SK-N-SH treated with all-trans-retinoic acid at 6 μM for 48 hours (cell line): ENCODE measurements around the gene ZNF503.

ENCODE experiments used
- ARNTL ChIP-seq: fragments of 450-650 bp; formaldehyde crosslinking; IDR thresholded peaks from 2 replicates; pipeline ENCODE4 v1.5.0; 2020; ENCODE audit warnings: low read depth, mild to moderate bottlenecking, moderate library complexity, borderline replicate concordance
- ESRRG ChIP-seq: fragments of 250-450 bp; sonication (Bioruptor Pico); IDR thresholded peaks from 2 replicates; pipeline ENCODE4 v1.6.1; 2021; ENCODE audit warnings: mild to moderate bottlenecking
- GLIS3 ChIP-seq: fragments of 250-450 bp; sonication (Bioruptor Pico); IDR thresholded peaks from 2 replicates; pipeline ENCODE4 v1.5.0; 2020; ENCODE audit warnings: mild to moderate bottlenecking, moderate library complexity
- ISL1 ChIP-seq: fragments of 250-450 bp; sonication (Bioruptor Pico); IDR thresholded peaks from 2 replicates; pipeline ENCODE4 v2.1.2; 2022; ENCODE audit warnings: mild to moderate bottlenecking, moderate library complexity
- PPARA ChIP-seq: fragments of 250-450 bp; sonication (Bioruptor Pico); IDR thresholded peaks from 2 replicates; pipeline ENCODE4 v1.5.0; 2020; ENCODE audit warnings: mild to moderate bottlenecking, borderline replicate concordance
- RARB ChIP-seq: fragments of 250-450 bp; sonication (Bioruptor Pico); IDR thresholded peaks from 2 replicates; pipeline ENCODE4 v1.8.0; 2021; ENCODE audit warnings: mild to moderate bottlenecking, moderate library complexity
- ZC3H10 ChIP-seq: fragments of 250-450 bp; sonication (Bioruptor Pico); IDR thresholded peaks from 2 replicates; pipeline ENCODE4 v1.5.1; 2021; ENCODE audit warnings: mild to moderate bottlenecking, moderate library complexity
- ZFP3 ChIP-seq: fragments of 250-450 bp; sonication (Bioruptor Pico); IDR thresholded peaks from 2 replicates; pipeline ENCODE4 v1.5.0; 2020; ENCODE audit warnings: mild to moderate bottlenecking, moderate library complexity
- ZFP30 ChIP-seq: fragments of 450-650 bp; formaldehyde crosslinking; IDR thresholded peaks from 2 replicates; pipeline ENCODE4 v1.5.0; 2022; ENCODE audit warnings: mild to moderate bottlenecking, moderate library complexity
- ZNF70 ChIP-seq: fragments of 450-650 bp; formaldehyde crosslinking; IDR thresholded peaks from 2 replicates; pipeline ENCODE4 v1.5.0; 2020; ENCODE audit warnings: mild to moderate bottlenecking, moderate library complexity
- TF ChIP-seq, protein P1 (sequence below): fragments of 250-450 bp; sonication (Bioruptor Pico); IDR thresholded peaks from 2 replicates; pipeline ENCODE4 v1.5.0; 2020; ENCODE audit warnings: mild to moderate bottlenecking, moderate library complexity
- TF ChIP-seq, protein P2 (sequence below): fragments of 250-450 bp; sonication (Bioruptor Pico); IDR thresholded peaks from 2 replicates; pipeline ENCODE4 v1.5.1; 2020; ENCODE audit warnings: low read depth, mild to moderate bottlenecking, moderate library complexity
- TF ChIP-seq, protein P3 (sequence below): fragments of 250-450 bp; sonication (Bioruptor Pico); IDR thresholded peaks from 2 replicates; pipeline ENCODE4 v1.8.0; 2020; ENCODE audit warnings: mild to moderate bottlenecking, moderate library complexity, borderline replicate concordance

GRCh38 chr10:75440271-75440793, 38.8 kb upstream of the ZNF503 start:
- TF ChIP-seq, protein P1, sequence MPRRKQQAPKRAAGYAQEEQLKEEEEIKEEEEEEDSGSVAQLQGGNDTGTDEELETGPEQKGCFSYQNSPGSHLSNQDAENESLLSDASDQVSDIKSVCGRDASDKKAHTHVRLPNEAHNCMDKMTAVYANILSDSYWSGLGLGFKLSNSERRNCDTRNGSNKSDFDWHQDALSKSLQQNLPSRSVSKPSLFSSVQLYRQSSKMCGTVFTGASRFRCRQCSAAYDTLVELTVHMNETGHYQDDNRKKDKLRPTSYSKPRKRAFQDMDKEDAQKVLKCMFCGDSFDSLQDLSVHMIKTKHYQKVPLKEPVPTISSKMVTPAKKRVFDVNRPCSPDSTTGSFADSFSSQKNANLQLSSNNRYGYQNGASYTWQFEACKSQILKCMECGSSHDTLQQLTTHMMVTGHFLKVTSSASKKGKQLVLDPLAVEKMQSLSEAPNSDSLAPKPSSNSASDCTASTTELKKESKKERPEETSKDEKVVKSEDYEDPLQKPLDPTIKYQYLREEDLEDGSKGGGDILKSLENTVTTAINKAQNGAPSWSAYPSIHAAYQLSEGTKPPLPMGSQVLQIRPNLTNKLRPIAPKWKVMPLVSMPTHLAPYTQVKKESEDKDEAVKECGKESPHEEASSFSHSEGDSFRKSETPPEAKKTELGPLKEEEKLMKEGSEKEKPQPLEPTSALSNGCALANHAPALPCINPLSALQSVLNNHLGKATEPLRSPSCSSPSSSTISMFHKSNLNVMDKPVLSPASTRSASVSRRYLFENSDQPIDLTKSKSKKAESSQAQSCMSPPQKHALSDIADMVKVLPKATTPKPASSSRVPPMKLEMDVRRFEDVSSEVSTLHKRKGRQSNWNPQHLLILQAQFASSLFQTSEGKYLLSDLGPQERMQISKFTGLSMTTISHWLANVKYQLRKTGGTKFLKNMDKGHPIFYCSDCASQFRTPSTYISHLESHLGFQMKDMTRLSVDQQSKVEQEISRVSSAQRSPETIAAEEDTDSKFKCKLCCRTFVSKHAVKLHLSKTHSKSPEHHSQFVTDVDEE (CRISPR knock-in tag) = no peak
- no peak for TF ChIP-seq ZFP30 (CRISPR knock-in tag)
- TF ChIP-seq, protein P2, sequence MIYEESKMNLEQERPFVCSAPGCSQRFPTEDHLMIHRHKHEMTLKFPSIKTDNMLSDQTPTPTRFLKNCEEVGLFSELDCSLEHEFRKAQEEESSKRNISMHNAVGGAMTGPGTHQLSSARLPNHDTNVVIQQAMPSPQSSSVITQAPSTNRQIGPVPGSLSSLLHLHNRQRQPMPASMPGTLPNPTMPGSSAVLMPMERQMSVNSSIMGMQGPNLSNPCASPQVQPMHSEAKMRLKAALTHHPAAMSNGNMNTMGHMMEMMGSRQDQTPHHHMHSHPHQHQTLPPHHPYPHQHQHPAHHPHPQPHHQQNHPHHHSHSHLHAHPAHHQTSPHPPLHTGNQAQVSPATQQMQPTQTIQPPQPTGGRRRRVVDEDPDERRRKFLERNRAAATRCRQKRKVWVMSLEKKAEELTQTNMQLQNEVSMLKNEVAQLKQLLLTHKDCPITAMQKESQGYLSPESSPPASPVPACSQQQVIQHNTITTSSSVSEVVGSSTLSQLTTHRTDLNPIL (CRISPR knock-in tag) = no peak
- TF ChIP-seq, protein P3, sequence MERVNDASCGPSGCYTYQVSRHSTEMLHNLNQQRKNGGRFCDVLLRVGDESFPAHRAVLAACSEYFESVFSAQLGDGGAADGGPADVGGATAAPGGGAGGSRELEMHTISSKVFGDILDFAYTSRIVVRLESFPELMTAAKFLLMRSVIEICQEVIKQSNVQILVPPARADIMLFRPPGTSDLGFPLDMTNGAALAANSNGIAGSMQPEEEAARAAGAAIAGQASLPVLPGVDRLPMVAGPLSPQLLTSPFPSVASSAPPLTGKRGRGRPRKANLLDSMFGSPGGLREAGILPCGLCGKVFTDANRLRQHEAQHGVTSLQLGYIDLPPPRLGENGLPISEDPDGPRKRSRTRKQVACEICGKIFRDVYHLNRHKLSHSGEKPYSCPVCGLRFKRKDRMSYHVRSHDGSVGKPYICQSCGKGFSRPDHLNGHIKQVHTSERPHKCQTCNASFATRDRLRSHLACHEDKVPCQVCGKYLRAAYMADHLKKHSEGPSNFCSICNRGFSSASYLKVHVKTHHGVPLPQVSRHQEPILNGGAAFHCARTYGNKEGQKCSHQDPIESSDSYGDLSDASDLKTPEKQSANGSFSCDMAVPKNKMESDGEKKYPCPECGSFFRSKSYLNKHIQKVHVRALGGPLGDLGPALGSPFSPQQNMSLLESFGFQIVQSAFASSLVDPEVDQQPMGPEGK (CRISPR knock-in tag) = no peak
- no peak for TF ChIP-seq ARNTL
- TF ChIP-seq ZFP3 (CRISPR knock-in tag) = no peak
- TF ChIP-seq PPARA (CRISPR knock-in tag) = no peak
- TF ChIP-seq ISL1 (CRISPR knock-in tag) = no peak
- TF ChIP-seq ZC3H10 = no peak
- no peak for TF ChIP-seq ESRRG (CRISPR knock-in tag)
- TF ChIP-seq GLIS3 (CRISPR knock-in tag) = no peak
- no peak for TF ChIP-seq ZNF70 (CRISPR knock-in tag)
- no peak for TF ChIP-seq RARB (CRISPR knock-in tag)
